ENCODE measurements around the gene ERCC6L2. TPM values are rescaled to one million over a fixed set of nuclear protein-coding genes. Genes with fewer than 3 reads are reported as not detected.

ERCC6L2 gene
- total and polyA plus RNA-seq, 2 donors (not counting 3 experiments of a cell fraction or from before 2014, with no cell fraction given), result 4.7 to 31.8 TPM

DNA sequence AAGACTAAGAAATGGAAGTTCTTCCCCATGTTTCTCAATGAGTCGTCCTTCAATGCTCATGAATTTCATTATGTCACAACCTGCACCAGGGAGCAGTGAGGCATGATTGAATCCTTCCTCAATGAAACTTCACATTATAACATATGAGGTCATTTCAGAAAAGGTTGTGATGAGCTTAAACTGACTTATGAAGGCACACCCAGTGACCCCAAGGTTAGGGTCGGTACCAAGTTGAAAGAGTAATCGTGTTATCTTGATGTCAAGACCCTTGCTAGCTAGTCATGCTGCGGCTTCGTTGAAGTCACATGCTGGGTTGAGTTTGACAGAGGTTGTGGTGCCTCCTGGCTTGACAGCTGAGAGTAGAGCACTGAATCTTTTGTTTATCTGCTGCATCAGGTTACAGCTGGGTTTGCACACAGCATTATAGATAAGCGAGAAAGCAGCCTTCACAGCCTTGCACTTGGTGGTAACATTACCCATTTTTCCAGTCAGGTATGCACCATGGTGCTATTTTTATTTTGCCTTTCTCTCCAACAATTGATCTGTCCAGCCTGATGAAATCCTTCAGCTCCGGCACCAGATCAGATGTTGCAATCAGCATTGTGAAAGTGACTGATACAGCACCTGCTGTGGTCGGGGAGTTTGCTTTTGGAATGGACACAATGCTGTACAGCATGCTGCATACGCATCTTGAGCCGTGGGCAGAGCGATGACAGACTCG lies 133.2 kb downstream of the ERCC6L2 start:
- ChIA-PET CTCF (interaction anchor here (1.0 kb wide), 1 partner anchor 10 kb away, joined by 3 read pairs; no protein-coding TSS in a partner anchor), POLR2A (no interaction called here)
- H3K9me1 ChIP-seq (replicated peaks; ENCODE audit: control insufficient read depth, extremely low read depth, insufficient read depth, low read length), result no peaks in the 10 kb centered on the region
- intact Hi-C loops (cut with micrococcal nuclease) (no loop called here), dilution Hi-C loops (cut with MboI; ENCODE audit: extremely low pct_ligation_motif_present, low sequenced_read_pairs) (no loop called here)
- H3K4me1 ChIP-seq (ENCODE audit: control insufficient read depth, extremely low read depth, insufficient read depth, low read length), result no peaks in the 10 kb centered on the region
- H3K27ac ChIP-seq (ENCODE audit: insufficient read depth, low read depth, low read length), result no peak overlapping the region
- DNase-seq (ENCODE audit: low read depth, low spot score) (no peak), FAIRE-seq (no peak)
- no peak overlapping the region for H3K4me3 ChIP-seq (replicated peaks in 1 of 3; ENCODE audit: insufficient read depth in 1 of 3, low read depth in 1 of 3, low read length in 3 of 3)
- no peaks in the 10 kb centered on the region for H4K20me1 ChIP-seq (replicated peaks; ENCODE audit: control insufficient read depth, extremely low read depth, insufficient read depth, low read length)
- TF ChIP-seq FOS (IDR thresholded peaks at IDR 0.05; ENCODE audit: borderline replicate concordance, insufficient read depth, low read length), result no peak
- no peak for TF ChIP-seq POLR2AphosphoS5 (IDR thresholded peaks at IDR 0.05; ENCODE audit: insufficient read depth, low read depth, low read length)
- TF ChIP-seq, protein P1, sequence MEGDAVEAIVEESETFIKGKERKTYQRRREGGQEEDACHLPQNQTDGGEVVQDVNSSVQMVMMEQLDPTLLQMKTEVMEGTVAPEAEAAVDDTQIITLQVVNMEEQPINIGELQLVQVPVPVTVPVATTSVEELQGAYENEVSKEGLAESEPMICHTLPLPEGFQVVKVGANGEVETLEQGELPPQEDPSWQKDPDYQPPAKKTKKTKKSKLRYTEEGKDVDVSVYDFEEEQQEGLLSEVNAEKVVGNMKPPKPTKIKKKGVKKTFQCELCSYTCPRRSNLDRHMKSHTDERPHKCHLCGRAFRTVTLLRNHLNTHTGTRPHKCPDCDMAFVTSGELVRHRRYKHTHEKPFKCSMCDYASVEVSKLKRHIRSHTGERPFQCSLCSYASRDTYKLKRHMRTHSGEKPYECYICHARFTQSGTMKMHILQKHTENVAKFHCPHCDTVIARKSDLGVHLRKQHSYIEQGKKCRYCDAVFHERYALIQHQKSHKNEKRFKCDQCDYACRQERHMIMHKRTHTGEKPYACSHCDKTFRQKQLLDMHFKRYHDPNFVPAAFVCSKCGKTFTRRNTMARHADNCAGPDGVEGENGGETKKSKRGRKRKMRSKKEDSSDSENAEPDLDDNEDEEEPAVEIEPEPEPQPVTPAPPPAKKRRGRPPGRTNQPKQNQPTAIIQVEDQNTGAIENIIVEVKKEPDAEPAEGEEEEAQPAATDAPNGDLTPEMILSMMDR (IDR thresholded peaks at IDR 0.05; ENCODE audit: extremely low read depth in 1 of 2, insufficient read depth in 1 of 2, low read depth in 1 of 2, low read length in 2 of 2), result no peak
- TF ChIP-seq JUN (IDR thresholded peaks at IDR 0.05; ENCODE audit: borderline replicate concordance, insufficient read depth, insufficient read length, low read depth), result no peak
- no peak for TF ChIP-seq EZH2 (IDR thresholded peaks at IDR 0.05; ENCODE audit: borderline replicate concordance, low read depth, low read length, severe bottlenecking)
- no peak for TF ChIP-seq POLR2A (IDR thresholded peaks at IDR 0.05; ENCODE audit: low read depth, low read length)
- TF ChIP-seq GATA2 (IDR thresholded peaks at IDR 0.05; ENCODE audit: insufficient read depth, insufficient read length, low read depth, low read length), result no peak
- no peak for TF ChIP-seq MYC (IDR thresholded peaks at IDR 0.05; ENCODE audit: low read depth, low read length)
- TF ChIP-seq, protein P2, sequence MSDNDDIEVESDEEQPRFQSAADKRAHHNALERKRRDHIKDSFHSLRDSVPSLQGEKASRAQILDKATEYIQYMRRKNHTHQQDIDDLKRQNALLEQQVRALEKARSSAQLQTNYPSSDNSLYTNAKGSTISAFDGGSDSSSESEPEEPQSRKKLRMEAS (IDR thresholded peaks at IDR 0.05; ENCODE audit: insufficient read depth, insufficient read length), result no peak
- H3K9me3 ChIP-seq (replicated peaks; ENCODE audit: control insufficient read depth, insufficient read depth, low read length), result no peaks in the 10 kb centered on the region
- no peaks in the 10 kb centered on the region for H3K27me3 ChIP-seq (ENCODE audit: control insufficient read depth in 2 of 2, insufficient read depth in 2 of 2, low read length in 2 of 2)
- no peak overlapping the region for H3K4me2 ChIP-seq (ENCODE audit: insufficient read depth, low read length)
- no peak overlapping the region for H2AFZ ChIP-seq (ENCODE audit: low read depth, low read length)
- H3K9ac ChIP-seq (replicated peaks; ENCODE audit: extremely low read depth, insufficient read depth, low read length), result no peak overlapping the region
- BruUV-seq (replicated peaks), result no TSS peak
- H3K79me2 ChIP-seq (ENCODE audit: control insufficient read depth, insufficient read depth, low read length), result no peaks in the 10 kb centered on the region
- peaks cover 0 to 5% of the 10 kb centered on the region in 2 experiments for H3K36me3 ChIP-seq (ENCODE audit: control insufficient read depth in 2 of 2, extremely low read depth in 1 of 2, insufficient read depth in 2 of 2, low read length in 2 of 2)
